ENCODE measurements around the gene GALNT2.

Gene GALNT2

GRCh38 chr1:230102046-230102445 is 35.0 kb downstream of the GALNT2 start:
- no peaks in the 10 kb centered on the region for H3K9me3 ChIP-seq (ENCODE audit: control insufficient read depth, insufficient read depth, low read length)
- H3K36me3 ChIP-seq (ENCODE audit: insufficient read depth, low read length): no peaks in the 10 kb centered on the region
- H3K9ac ChIP-seq (ENCODE audit: low read depth, low read length): no peak overlapping the region
- H3K4me1 ChIP-seq (ENCODE audit: insufficient read depth, low read length): peaks cover 55% of the 10 kb centered on the region

DNA sequence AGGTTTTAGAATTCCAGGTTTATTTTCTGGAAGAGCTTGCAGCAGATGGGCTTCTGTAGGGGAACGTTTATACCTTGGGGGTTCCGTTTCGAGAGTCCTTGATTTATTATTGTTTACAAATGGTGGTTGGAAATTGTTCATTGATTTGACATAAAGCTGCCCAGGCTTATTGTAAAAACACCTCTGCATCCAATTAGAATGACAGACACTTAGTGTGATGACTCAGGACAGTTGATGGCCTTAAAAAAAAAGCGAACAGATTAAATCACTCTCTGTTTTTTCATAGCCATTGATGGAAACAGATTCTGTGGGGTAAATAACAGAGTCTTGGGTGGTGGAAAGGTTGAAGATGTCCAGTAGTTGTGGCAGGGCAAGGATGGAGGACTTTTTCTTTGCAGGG is 35.4 kb downstream of the GALNT2 start:
- Histone ChIP-seq H3K4me1 (ENCODE audit: insufficient read depth, low read length) (peaks cover 55% of the 10 kb centered on the region), H3K36me3 (ENCODE audit: insufficient read depth, low read length) (no peaks in the 10 kb centered on the region), H3K9ac (ENCODE audit: low read depth, low read length) (no peak overlapping the region), H3K9me3 (ENCODE audit: control insufficient read depth, insufficient read depth, low read length) (no peaks in the 10 kb centered on the region)

GRCh38 chr1:230103306-230104173 is 36.5 kb downstream of the GALNT2 start:
- Histone ChIP-seq H3K9me3 (ENCODE audit: control insufficient read depth, insufficient read depth, low read length) (no peaks in the 10 kb centered on the region), H3K9ac (ENCODE audit: low read depth, low read length) (no peak overlapping the region), H3K4me1 (ENCODE audit: insufficient read depth, low read length) (peaks cover 55% of the 10 kb centered on the region), H3K36me3 (ENCODE audit: insufficient read depth, low read length) (no peaks in the 10 kb centered on the region)

- Histone ChIP-seq H3K9me3 (ENCODE audit: control insufficient read depth, insufficient read depth, low read length) (no peaks in the 10 kb centered on the region), H3K36me3 (ENCODE audit: insufficient read depth, low read length) (no peaks in the 10 kb centered on the region), H3K4me1 (ENCODE audit: insufficient read depth, low read length) (peaks cover 55% of the 10 kb centered on the region), H3K9ac (ENCODE audit: low read depth, low read length) (no peak overlapping the region)
Observed at GRCh38 chr1:230104395-230105244, 37.6 kb downstream of the GALNT2 start.

GRCh38 chr1:230105245-230105753 is 38.3 kb downstream of the GALNT2 start:
- H3K9ac ChIP-seq (ENCODE audit: low read depth, low read length): no peak overlapping the region

DNA sequence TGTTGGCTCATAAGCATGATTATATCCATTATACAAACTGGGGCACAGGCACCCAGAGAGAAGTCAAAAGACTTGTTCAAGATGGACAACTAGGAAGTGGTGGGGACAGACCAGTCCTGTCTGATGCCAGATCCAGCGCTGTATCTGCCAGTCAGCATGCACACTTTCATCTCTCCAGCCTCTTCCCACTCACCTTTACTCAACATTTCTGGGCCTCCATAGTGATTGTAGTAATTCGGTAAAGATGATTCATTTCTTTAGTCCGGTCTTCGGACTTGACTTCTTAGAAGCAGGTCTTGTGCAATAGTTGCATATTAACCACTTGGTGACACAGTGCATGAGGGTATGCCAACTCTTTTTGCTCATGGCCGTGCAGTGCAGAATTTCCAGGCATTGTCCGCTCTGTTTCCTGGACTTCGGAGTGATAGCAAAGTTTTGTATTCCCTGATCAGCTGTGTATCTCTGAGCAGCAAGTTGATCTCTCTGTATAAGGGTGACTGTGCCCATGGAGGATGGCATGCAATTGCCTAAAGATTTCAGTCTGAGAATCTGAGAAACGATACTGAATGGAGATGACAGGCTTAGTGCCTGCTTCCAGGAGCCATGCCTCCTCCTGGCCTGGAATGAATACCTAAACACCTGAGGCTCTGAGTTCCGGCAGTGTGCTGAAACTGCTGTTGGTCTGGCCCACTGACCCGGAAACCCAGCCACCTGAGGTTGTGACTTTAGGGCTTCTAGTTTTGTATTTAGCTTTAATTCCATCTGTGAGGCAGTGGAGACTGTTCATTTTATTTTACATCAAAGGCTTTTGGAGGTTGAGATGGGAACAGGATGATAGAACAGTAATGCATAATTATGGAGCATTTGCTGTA is 39.0 kb downstream of the GALNT2 start:
- H3K4me1 ChIP-seq (ENCODE audit: insufficient read depth, low read length): peaks cover 65% of the 10 kb centered on the region
- no peaks in the 10 kb centered on the region for H3K36me3 ChIP-seq (ENCODE audit: insufficient read depth, low read length)
- H3K9ac ChIP-seq (ENCODE audit: low read depth, low read length): no peak overlapping the region
- no peaks in the 10 kb centered on the region for H3K9me3 ChIP-seq (ENCODE audit: control insufficient read depth, insufficient read depth, low read length)

More at GRCh38 chr1:230105245-230105753, 38.3 kb downstream of the GALNT2 start:
- Histone ChIP-seq H3K36me3 (ENCODE audit: insufficient read depth, low read length) (no peaks in the 10 kb centered on the region), H3K9me3 (ENCODE audit: control insufficient read depth, insufficient read depth, low read length) (no peaks in the 10 kb centered on the region), H3K4me1 (ENCODE audit: insufficient read depth, low read length) (peaks cover 62% of the 10 kb centered on the region)

DNA sequence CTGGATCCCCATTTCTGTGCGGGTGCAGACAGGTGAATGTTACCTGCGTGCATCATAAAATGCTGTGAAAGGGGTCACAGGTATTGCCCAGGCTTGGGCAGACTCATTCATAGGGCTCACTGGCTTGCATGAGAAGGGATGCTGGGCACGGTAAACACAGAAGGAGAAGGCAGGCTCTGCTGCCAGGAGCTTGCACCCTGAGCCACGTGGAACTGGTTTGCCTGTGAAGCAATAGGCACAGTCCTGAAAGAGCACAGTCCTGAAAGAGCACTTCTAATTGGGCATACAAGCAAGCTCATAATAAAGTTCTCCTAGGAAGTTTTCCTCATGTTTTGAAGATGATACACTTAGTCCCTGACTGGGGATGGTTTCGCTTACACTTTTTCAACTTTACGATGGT is 40.9 kb downstream of the GALNT2 start:
- Histone ChIP-seq H3K9ac (ENCODE audit: low read depth, low read length) (no peak overlapping the region), H3K4me1 (ENCODE audit: insufficient read depth, low read length) (peaks cover 60% of the 10 kb centered on the region), H3K36me3 (ENCODE audit: insufficient read depth, low read length) (no peaks in the 10 kb centered on the region), H3K9me3 (ENCODE audit: control insufficient read depth, insufficient read depth, low read length) (no peaks in the 10 kb centered on the region)

DNA sequence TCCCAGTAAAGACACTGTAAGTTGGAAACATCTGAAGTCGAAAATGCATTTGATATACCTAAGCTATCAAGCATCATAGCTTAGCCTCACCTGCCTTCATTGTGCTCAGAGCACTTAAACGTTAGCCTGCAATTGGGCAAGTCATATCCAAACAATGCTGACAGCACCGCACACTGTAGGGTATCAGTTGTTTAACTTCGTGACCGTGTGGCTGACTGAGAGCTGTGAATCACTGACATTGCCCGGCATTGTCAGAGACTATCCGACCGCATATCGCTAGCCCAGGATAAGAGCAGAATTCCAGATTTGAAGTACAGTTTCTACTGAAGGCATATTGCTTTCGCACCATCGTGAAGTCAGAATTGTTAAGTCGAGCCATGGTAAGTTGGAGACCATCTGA is 41.5 kb downstream of the GALNT2 start:
- H3K9me3 ChIP-seq (ENCODE audit: control insufficient read depth, insufficient read depth, low read length): no peaks in the 10 kb centered on the region
- H3K9ac ChIP-seq (ENCODE audit: low read depth, low read length): no peak overlapping the region
- H3K4me1 ChIP-seq (ENCODE audit: insufficient read depth, low read length): peaks cover 60% of the 10 kb centered on the region
- no peaks in the 10 kb centered on the region for H3K36me3 ChIP-seq (ENCODE audit: insufficient read depth, low read length)

- no peaks in the 10 kb centered on the region for H3K36me3 ChIP-seq (ENCODE audit: insufficient read depth, low read length)
- H3K9ac ChIP-seq (ENCODE audit: low read depth, low read length): no peak overlapping the region
- H3K4me1 ChIP-seq (ENCODE audit: insufficient read depth, low read length): peaks cover 55% of the 10 kb centered on the region
- no peaks in the 10 kb centered on the region for H3K9me3 ChIP-seq (ENCODE audit: control insufficient read depth, insufficient read depth, low read length)
Observed at GRCh38 chr1:230109066-230109465, 42.0 kb downstream of the GALNT2 start.

DNA sequence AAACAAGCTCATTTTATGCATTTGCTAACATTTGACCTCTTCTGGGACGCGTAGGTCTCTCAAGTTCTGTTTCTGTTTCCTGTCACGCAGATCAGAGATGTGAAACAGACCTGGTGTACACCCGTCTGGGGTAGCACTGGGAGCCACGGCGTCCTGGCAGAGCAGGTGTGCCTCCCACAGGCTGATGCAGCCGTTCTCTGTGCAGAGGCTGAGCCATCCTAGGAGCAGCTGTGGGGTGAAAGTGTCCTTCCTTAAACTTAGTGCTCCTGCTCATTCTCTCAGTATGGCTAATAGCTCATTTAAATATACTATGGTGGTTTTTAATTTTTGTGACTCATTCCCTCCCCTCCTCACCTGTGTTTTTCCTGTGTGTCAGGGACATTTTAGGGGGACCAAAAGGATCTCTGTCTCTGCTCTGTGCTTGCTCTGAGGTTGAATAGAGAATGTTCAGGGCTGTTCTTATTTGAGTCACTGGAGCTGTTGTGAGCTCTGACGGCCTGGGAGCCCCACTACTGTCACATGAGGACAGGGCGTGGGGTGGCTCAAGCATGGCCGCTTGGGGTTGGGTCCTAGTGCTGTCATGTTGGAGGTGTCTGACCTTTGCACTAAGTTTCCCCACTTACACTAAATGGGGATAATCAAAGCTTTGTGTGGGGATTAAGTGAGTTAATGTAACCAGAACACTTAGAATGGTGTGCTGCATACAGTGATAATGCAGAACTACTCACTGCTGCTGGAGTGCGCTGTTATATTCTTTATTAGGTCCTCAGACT is 43.0 kb downstream of the GALNT2 start:
- Histone ChIP-seq H3K9ac (ENCODE audit: low read depth, low read length) (no peak overlapping the region), H3K36me3 (ENCODE audit: insufficient read depth, low read length) (no peaks in the 10 kb centered on the region), H3K4me1 (ENCODE audit: insufficient read depth, low read length) (peaks cover 49% of the 10 kb centered on the region), H3K9me3 (ENCODE audit: control insufficient read depth, insufficient read depth, low read length) (no peaks in the 10 kb centered on the region)

- no peaks in the 10 kb centered on the region for H3K36me3 ChIP-seq (ENCODE audit: insufficient read depth, low read length)
- peaks cover 42% of the 10 kb centered on the region for H3K4me1 ChIP-seq (ENCODE audit: insufficient read depth, low read length)
- H3K9me3 ChIP-seq (ENCODE audit: control insufficient read depth, insufficient read depth, low read length): no peaks in the 10 kb centered on the region
- no peak overlapping the region for H3K9ac ChIP-seq (ENCODE audit: low read depth, low read length)
Observed at GRCh38 chr1:230110971-230111370, 43.9 kb downstream of the GALNT2 start.

DNA sequence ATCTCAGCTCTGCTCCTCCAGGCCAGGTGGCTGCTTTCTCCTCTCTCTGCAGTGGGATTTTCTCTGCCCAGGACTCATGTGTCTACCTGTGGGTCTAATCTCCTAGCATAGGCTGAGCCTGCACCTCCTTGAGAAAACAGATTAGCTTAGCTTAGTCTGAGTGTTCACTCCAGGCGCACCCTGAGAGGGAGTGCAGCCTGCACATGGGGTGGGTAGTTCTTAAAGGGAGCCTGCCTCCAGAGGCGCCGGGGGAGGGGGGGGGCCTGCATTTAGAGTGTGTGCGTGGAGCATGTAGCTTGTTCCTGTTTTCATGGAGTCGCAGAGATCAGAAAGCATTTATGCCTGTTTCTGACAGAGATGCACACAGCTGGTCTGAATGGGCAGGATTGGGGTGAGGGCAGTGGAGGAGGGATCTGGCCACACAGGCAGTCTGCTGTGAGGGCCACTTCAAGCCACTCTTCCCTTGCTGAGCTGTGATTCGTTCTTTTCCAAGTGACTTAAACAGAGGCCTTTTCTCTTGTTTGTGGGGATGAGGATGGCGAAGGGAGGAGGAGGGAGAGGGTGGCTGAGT is 45.2 kb downstream of the GALNT2 start:
- H3K4me1 ChIP-seq (ENCODE audit: insufficient read depth, low read length): peaks cover 38% of the 10 kb centered on the region
- no peaks in the 10 kb centered on the region for H3K36me3 ChIP-seq (ENCODE audit: insufficient read depth, low read length)
- H3K9ac ChIP-seq (ENCODE audit: low read depth, low read length): no peak overlapping the region
- no peaks in the 10 kb centered on the region for H3K9me3 ChIP-seq (ENCODE audit: control insufficient read depth, insufficient read depth, low read length)

GRCh38 chr1:230112782-230113181 is 45.7 kb downstream of the GALNT2 start:
- Histone ChIP-seq H3K9me3 (ENCODE audit: control insufficient read depth, insufficient read depth, low read length) (no peaks in the 10 kb centered on the region), H3K9ac (ENCODE audit: low read depth, low read length) (no peak overlapping the region), H3K36me3 (ENCODE audit: insufficient read depth, low read length) (no peaks in the 10 kb centered on the region), H3K4me1 (ENCODE audit: insufficient read depth, low read length) (peaks cover 38% of the 10 kb centered on the region)
